Measurements from ENCODE around the gene GPC4.

GRCh38 chrX:133306316-133306715, 109.0 kb downstream of the GPC4 start:
- TF ChIP-seq CTCF (IDR thresholded peaks at IDR 0.05) (no peak), POLR2AphosphoS5 (IDR thresholded peaks at IDR 0.05) (no peak), POLR2A (IDR thresholded peaks at IDR 0.05) (no peak)

Data from prostate gland (tissue), 2 donors.